LNCaP clone FGC (cell line): Measurements from ENCODE around the gene LST1.

Source experiments
- DNase-seq: peaks from one replicate; pipeline ENCODE4 v3.0.0-alpha.2; 2011; ENCODE audit warnings: low read depth
- H3K4me3 ChIP-seq: 2 replicates; pipeline ENCODE4 v1.5.1; 2011; ENCODE audit warnings: mild to moderate bottlenecking, low read depth, low read length, control low read depth
- CTCF ChIP-seq: IDR thresholded peaks from 2 replicates; pipeline ENCODE4 v1.5.1; 2012; ENCODE audit warnings: mild to moderate bottlenecking; ENCODE audit not compliant: control insufficient read depth, insufficient read depth; ENCODE audit errors: extremely low read depth

Gene LST1

GRCh38 chr6:31614684-31615578, 28.9 kb downstream of the LST1 start, which contains the start of gene AIF1:
AIF1 (plus strand) TSS chr6:31615234; CDS start chr6:31615330, 96 bp downstream.
- DNase-seq = no peak
- H3K4me3 ChIP-seq = no peak within 1 kb of the TSS
- TF ChIP-seq CTCF = no peak

- TF ChIP-seq CTCF = no peak
- no peak for DNase-seq
- H3K4me3 ChIP-seq = no peak overlapping the region
Observed at GRCh38 chr6:31615748-31616147, 29.7 kb downstream of the LST1 start.

GRCh38 chr6:31617010-31617409, 30.9 kb downstream of the LST1 start:
- DNase-seq = no peak
- no peak overlapping the region for H3K4me3 ChIP-seq
- TF ChIP-seq CTCF = no peak

GRCh38 chr6:31619805-31620585, 33.9 kb downstream of the LST1 start:
- H3K4me3 ChIP-seq = peak overlapping the region; percentile 99
- TF ChIP-seq CTCF = no peak
- DNase-seq = peak; percentile 97

- H3K4me3 ChIP-seq = peak within 1 kb of the TSS; percentile 99
- no peak for DNase-seq
- TF ChIP-seq CTCF = no peak
Observed at GRCh38 chr6:31620586-31621319, 34.7 kb downstream of the LST1 start, which contains the start of gene PRRC2A. PRRC2A (plus strand) TSS chr6:31620715; CDS start chr6:31622790, 2,075 bp downstream.

- H3K4me3 ChIP-seq = peak overlapping the region; percentile 99
- DNase-seq = no peak
- TF ChIP-seq CTCF = no peak
Observed at GRCh38 chr6:31621320-31621939, 35.4 kb downstream of the LST1 start.
